HG03175 (cell line): ENCODE results near the gene ATP6V1E1.
"Not testable (repeated sequence)": the region's sequence is repeated elsewhere in the genome, so short reads cannot be mapped to it uniquely, and the experiment has no call there.

Experiments used
- ATAC-seq: cut with Tn5 transposase; IDR thresholded peaks from one replicate; pipeline ENCODE4 v1.9.1; 2021; ENCODE audit warnings: mild to moderate bottlenecking, moderate library complexity; ENCODE audit not compliant: unreplicated experiment

ATP6V1E1 gene

GRCh38 chr22:17583151-17583550 is 45.4 kb downstream of the ATP6V1E1 start:
- no peak for ATAC-seq

- ATAC-seq, result no peak
These were observed 46.9 kb downstream of the ATP6V1E1 start for GRCh38 chr22:17581631-17582030.

- ATAC-seq, result no peak
These were observed 47.5 kb downstream of the ATP6V1E1 start for GRCh38 chr22:17581056-17581455.

GRCh38 chr22:17580441-17581031 is 48.0 kb downstream of the ATP6V1E1 start:
- ATAC-seq, result no peak

- no peak for ATAC-seq
These were observed 49.0 kb downstream of the ATP6V1E1 start for GRCh38 chr22:17579535-17579981.

- ATAC-seq, result no peak
These were observed 50.3 kb downstream of the ATP6V1E1 start for GRCh38 chr22:17578136-17578754.

- ATAC-seq, result no peak
These were observed 52.1 kb downstream of the ATP6V1E1 start for GRCh38 chr22:17576470-17576869.

GRCh38 chr22:17575681-17576080 is 52.9 kb downstream of the ATP6V1E1 start:
- no peak for ATAC-seq

- ATAC-seq, result no peak
These were observed 53.4 kb downstream of the ATP6V1E1 start for GRCh38 chr22:17575151-17575550.

- ATAC-seq, result no peak
These were observed 57.5 kb downstream of the ATP6V1E1 start for GRCh38 chr22:17570851-17571631.

- ATAC-seq, result no peak
These were observed 58.5 kb downstream of the ATP6V1E1 start for GRCh38 chr22:17569971-17570511.

- ATAC-seq, result no peak
These were observed 61.8 kb downstream of the ATP6V1E1 start for GRCh38 chr22:17566776-17567175.

GRCh38 chr22:17566016-17566687 is 62.4 kb downstream of the ATP6V1E1 start:
- not testable (repeated sequence) for ATAC-seq

GRCh38 chr22:17563936-17564391 is 64.6 kb downstream of the ATP6V1E1 start:
- no peak for ATAC-seq

- no peak for ATAC-seq
These were observed 65.4 kb downstream of the ATP6V1E1 start, which contains the start of gene SLC25A18 for GRCh38 chr22:17562906-17563870. Gene SLC25A18 (plus strand): TSS chr22:17563498. CDS start chr22:17579945, 16,447 bp downstream.

- ATAC-seq, result no peak
These were observed 69.4 kb downstream of the ATP6V1E1 start for GRCh38 chr22:17559188-17559587.

GRCh38 chr22:17554814-17555213 is 73.7 kb downstream of the ATP6V1E1 start:
- no peak for ATAC-seq

- no peak for ATAC-seq
These were observed 75.8 kb downstream of the ATP6V1E1 start for GRCh38 chr22:17552737-17553136.

- ATAC-seq, result no peak
These were observed 78.9 kb downstream of the ATP6V1E1 start for GRCh38 chr22:17549655-17550054.

- no peak for ATAC-seq
These were observed 79.4 kb downstream of the ATP6V1E1 start for GRCh38 chr22:17549183-17549582.
